DOHH2 (cell line): ENCODE data around the gene LAMC3.

Experiments
- H3F3A ChIP-seq: fragments of 200-600 bp; sonication (generic), shearing (Covaris generic); 2 replicates; pipeline ENCODE4 v1.6.0; 2016; ENCODE audit warnings: antibody characterized with exemption, mild to moderate bottlenecking; ENCODE audit not compliant: control insufficient read depth, insufficient read depth
- H3K27ac ChIP-seq: fragments of 200-600 bp; sonication (generic); 2 replicates; pipeline ENCODE4 v1.5.1; 2014; ENCODE audit warnings: low read depth, mild to moderate bottlenecking, low read length, moderate library complexity
- H3K27me3 ChIP-seq: fragments of 200-600 bp; sonication (generic); 2 replicates; pipeline ENCODE4 v1.6.1; 2014; ENCODE audit warnings: mild to moderate bottlenecking, low read length, mixed read lengths; ENCODE audit not compliant: control insufficient read depth
- H3K36me3 ChIP-seq: fragments of 200-600 bp; sonication (generic); 2 replicates; pipeline ENCODE4 v1.6.1; 2014; ENCODE audit warnings: mild to moderate bottlenecking, low read length, moderate library complexity, mixed read lengths; ENCODE audit not compliant: control insufficient read depth
- H3K4me1 ChIP-seq: fragments of 200-600 bp; sonication (generic); 2 replicates; pipeline ENCODE4 v1.6.1; 2014; ENCODE audit warnings: mild to moderate bottlenecking, low read length, mixed read lengths; ENCODE audit not compliant: control insufficient read depth
- H3K4me2 ChIP-seq: fragments of 200-600 bp; sonication (generic); 2 replicates; pipeline ENCODE4 v1.6.0; 2014; ENCODE audit warnings: mild to moderate bottlenecking, low read length, moderate library complexity
- H3K4me3 ChIP-seq: fragments of 200-600 bp; sonication (generic); 2 replicates; pipeline ENCODE4 v1.5.1; 2014; ENCODE audit warnings: mild to moderate bottlenecking, low read length, mixed read lengths
- H3K79me2 ChIP-seq: fragments of 200-600 bp; sonication (generic); 2 replicates; pipeline ENCODE4 v1.6.1; 2014; ENCODE audit warnings: mild to moderate bottlenecking, low read length, mixed read lengths; ENCODE audit not compliant: control insufficient read depth
- H3K9me2 ChIP-seq: fragments of 200-600 bp; sonication (generic); replicated peaks from 2 replicates; pipeline ENCODE4 v1.6.1; 2014; ENCODE audit warnings: mild to moderate bottlenecking, low read length, mixed read lengths; ENCODE audit not compliant: control insufficient read depth
- H3K9me3 ChIP-seq: fragments of 200-600 bp; sonication (generic); 2 replicates; pipeline ENCODE4 v1.6.1; 2014; ENCODE audit warnings: antibody characterized with exemption, low read length, mixed read lengths; ENCODE audit not compliant: control insufficient read depth, insufficient read depth
- H4K20me1 ChIP-seq: fragments of 200-600 bp; sonication (generic); 2 replicates; pipeline ENCODE4 v1.6.0; 2014; ENCODE audit warnings: low read depth, mild to moderate bottlenecking, antibody characterized with exemption, low read length, moderate library complexity; ENCODE audit not compliant: control insufficient read depth, insufficient read depth
- CTCF ChIP-seq: fragments of 200-600 bp; sonication (generic); IDR thresholded peaks from one replicate; pipeline ENCODE4 v1.5.1; 2014; ENCODE audit warnings: antibody characterized with exemption, mild to moderate bottlenecking, low read depth, low read length; ENCODE audit not compliant: poor library complexity, severe bottlenecking
- EZH2phosphoT487 ChIP-seq: fragments of 200-600 bp; sonication (generic); IDR thresholded peaks from 2 replicates; pipeline ENCODE4 v1.6.1; 2017; ENCODE audit warnings: borderline replicate concordance, mild to moderate bottlenecking, antibody characterized with exemption, low read length, moderate library complexity, mixed read lengths

The LAMC3 gene

GRCh38 chr9:130975932-130976841 is 32.8 kb upstream of the LAMC3 start:
- no peaks in the 10 kb centered on the region for H3K9me2 ChIP-seq
- no peaks in the 10 kb centered on the region for H3K9me3 ChIP-seq
- no peaks in the 10 kb centered on the region for H3K36me3 ChIP-seq
- H3K27me3 ChIP-seq = no peaks in the 10 kb centered on the region
- no peaks in the 10 kb centered on the region for H3K4me1 ChIP-seq
- no peak overlapping the region for H3K4me3 ChIP-seq
- H3K27ac ChIP-seq = no peak overlapping the region
- TF ChIP-seq CTCF (no peak), EZH2phosphoT487 (no peak)
- H4K20me1 ChIP-seq = peaks cover 3% of the 10 kb centered on the region; the same call in 1 of the 2 replicates
- no peak overlapping the region for H3K4me2 ChIP-seq
- no peaks in the 10 kb centered on the region for H3F3A ChIP-seq
- no peaks in the 10 kb centered on the region for H3K79me2 ChIP-seq

GRCh38 chr9:130977811-130978221 is 31.2 kb upstream of the LAMC3 start:
- Histone ChIP-seq H3F3A (no peaks in the 10 kb centered on the region), H3K4me1 (no peaks in the 10 kb centered on the region), H3K27me3 (no peaks in the 10 kb centered on the region), H3K9me3 (no peaks in the 10 kb centered on the region), H3K36me3 (no peaks in the 10 kb centered on the region), H3K4me3 (no peak overlapping the region), H3K9me2 (no peaks in the 10 kb centered on the region), H3K27ac (no peak overlapping the region), H3K79me2 (no peaks in the 10 kb centered on the region), H4K20me1 (no peaks in the 10 kb centered on the region), H3K4me2 (no peak overlapping the region)
- TF ChIP-seq EZH2phosphoT487 (no peak), CTCF (no peak)

GRCh38 chr9:130979591-130980385 is 29.2 kb upstream of the LAMC3 start:
- H3K27me3 ChIP-seq = no peaks in the 10 kb centered on the region
- H4K20me1 ChIP-seq = no peaks in the 10 kb centered on the region
- no peaks in the 10 kb centered on the region for H3K4me1 ChIP-seq

More at GRCh38 chr9:130979591-130980385, 29.2 kb upstream of the LAMC3 start:
- Histone ChIP-seq H3K79me2 (no peaks in the 10 kb centered on the region), H3K4me3 (no peak overlapping the region), H3K27ac (no peak overlapping the region), H3F3A (no peaks in the 10 kb centered on the region), H3K9me3 (no peaks in the 10 kb centered on the region), H3K36me3 (no peaks in the 10 kb centered on the region), H3K4me2 (no peak overlapping the region), H3K9me2 (no peaks in the 10 kb centered on the region)
- TF ChIP-seq CTCF = no peak
- TF ChIP-seq EZH2phosphoT487 = no peak
